PC-3 (cell line): ENCODE results near the gene ZNF319. TPM values are rescaled to one million over a fixed set of nuclear protein-coding genes. Genes with fewer than 3 reads are reported as not detected.

Experiments
- ATAC-seq: fragments of 200-7000 bp; cut with Tn5 transposase; 2 replicates; pipeline ENCODE4 v1.9.1; 2020; ENCODE audit warnings: mild to moderate bottlenecking, moderate library complexity
- BruUV-seq: library from RNA; stranded (reverse); fragments of 400-500 nt; replicated peaks from 2 replicates; lab custom pipeline; 2021; lab: Mats Ljungman, UMichigan
- CTCF ChIA-PET: fragments of 300-600 bp; sonication (Branson Sonifier 250); formaldehyde crosslinking; loops from one replicate; lab custom pipeline; 2022; ENCODE audit warnings: antibody characterized with exemption; lab: Charles Lee
- POLR2A ChIA-PET: fragments of 300-600 bp; sonication (Branson Sonifier 250); formaldehyde crosslinking; loops from one replicate; lab custom pipeline; 2022; ENCODE audit warnings: antibody characterized with exemption; ENCODE audit not compliant: unreplicated experiment; lab: Charles Lee
- DNase-seq: peaks from one replicate; pipeline ENCODE4 v3.0.0-alpha.2; 2015
- H2AFZ ChIP-seq: fragments of 300-600 bp; sonication (generic); 2 replicates; pipeline ENCODE4 v1.6.0; 2016; ENCODE audit warnings: antibody characterized with exemption, low read length
- H3F3A ChIP-seq: fragments of 300-600 bp; sonication (generic); one replicate; pipeline ENCODE4 v1.6.0; 2017; ENCODE audit warnings: antibody characterized with exemption, low read length, control low read depth, mild to moderate bottlenecking; ENCODE audit not compliant: unreplicated experiment
- H3K27ac ChIP-seq: fragments of 300-600 bp; sonication (generic); 2 replicates; pipeline ENCODE4 v1.5.1; 2016; ENCODE audit warnings: mild to moderate bottlenecking, low read length
- H3K27me3 ChIP-seq: fragments of 300-600 bp; sonication (generic); 2 replicates; pipeline ENCODE4 v1.6.1; 2016; ENCODE audit warnings: low read length, mixed read lengths
- H3K36me3 ChIP-seq: fragments of 300-600 bp; sonication (generic); 2 replicates; pipeline ENCODE4 v1.6.1; 2016; ENCODE audit warnings: low read depth, mixed run types, low read length, mixed read lengths
- H3K4me1 ChIP-seq: fragments of 300-600 bp; sonication (generic); 2 replicates; pipeline ENCODE4 v1.5.1; 2016; ENCODE audit warnings: low read length; ENCODE audit not compliant: insufficient read depth
- H3K4me2 ChIP-seq: fragments of 300-600 bp; sonication (generic); 2 replicates; pipeline ENCODE4 v1.6.0; 2016; ENCODE audit warnings: low read length
- H3K4me3 ChIP-seq: fragments of 300-600 bp; sonication (generic); 2 replicates; pipeline ENCODE4 v1.5.1; 2016; ENCODE audit warnings: mild to moderate bottlenecking, low read length, mixed read lengths
- H3K79me2 ChIP-seq: fragments of 300-600 bp; sonication (generic); 2 replicates; pipeline ENCODE4 v1.6.1; 2017; ENCODE audit warnings: low read length, mixed read lengths
- H3K9ac ChIP-seq: fragments of 300-600 bp; sonication (generic); 2 replicates; pipeline ENCODE4 v1.6.0; 2016; ENCODE audit warnings: mild to moderate bottlenecking, low read length
- H3K9me2 ChIP-seq: fragments of 300-600 bp; sonication (generic); replicated peaks from 2 replicates; pipeline ENCODE4 v1.6.1; 2016; ENCODE audit warnings: mixed run types, low read length, mixed read lengths
- H3K9me3 ChIP-seq: fragments of 300-600 bp; sonication (generic); 2 replicates; pipeline ENCODE4 v1.6.1; 2016; ENCODE audit warnings: low read length, mixed read lengths
- H4K20me1 ChIP-seq: fragments of 300-600 bp; sonication (generic); 2 replicates; pipeline ENCODE4 v1.6.1; 2016; ENCODE audit warnings: low read length, mixed read lengths
- EZH2 ChIP-seq: fragments of 300-600 bp; sonication (generic); IDR thresholded peaks from one replicate; pipeline ENCODE4 v1.6.1; 2017; ENCODE audit warnings: antibody characterized with exemption, mild to moderate bottlenecking, low read length; ENCODE audit not compliant: unreplicated experiment
- EZH2phosphoT487 ChIP-seq: fragments of 300-600 bp; sonication (generic); IDR thresholded peaks from 2 replicates; pipeline ENCODE4 v1.6.1; 2018; ENCODE audit warnings: mild to moderate bottlenecking, antibody characterized with exemption, low read length, borderline replicate concordance
- intact Hi-C: fragments of 100-400 bp; cut with micrococcal nuclease; formaldehyde crosslinking; loops from 2 replicates; pipeline ENCODE4 v1.9.0; 2023
- total RNA-seq: library from RNA; depleted of rRNA; stranded (reverse); fragments of >200 nt; gene quantifications from 2 replicates; pipeline ENCODE4 v1.2.3, GENCODE V29; 2014
- TF ChIP-seq, protein P1 (sequence below): fragments of 300-600 bp; sonication (generic); conservative IDR thresholded peaks from 2 replicates; pipeline ENCODE4 v1.5.1; 2017; ENCODE audit warnings: antibody characterized with exemption, low read depth, mild to moderate bottlenecking, low read length

Gene ZNF319
- total RNA-seq, 1 experiment from 2014 or later: 2.2 TPM

DNA sequence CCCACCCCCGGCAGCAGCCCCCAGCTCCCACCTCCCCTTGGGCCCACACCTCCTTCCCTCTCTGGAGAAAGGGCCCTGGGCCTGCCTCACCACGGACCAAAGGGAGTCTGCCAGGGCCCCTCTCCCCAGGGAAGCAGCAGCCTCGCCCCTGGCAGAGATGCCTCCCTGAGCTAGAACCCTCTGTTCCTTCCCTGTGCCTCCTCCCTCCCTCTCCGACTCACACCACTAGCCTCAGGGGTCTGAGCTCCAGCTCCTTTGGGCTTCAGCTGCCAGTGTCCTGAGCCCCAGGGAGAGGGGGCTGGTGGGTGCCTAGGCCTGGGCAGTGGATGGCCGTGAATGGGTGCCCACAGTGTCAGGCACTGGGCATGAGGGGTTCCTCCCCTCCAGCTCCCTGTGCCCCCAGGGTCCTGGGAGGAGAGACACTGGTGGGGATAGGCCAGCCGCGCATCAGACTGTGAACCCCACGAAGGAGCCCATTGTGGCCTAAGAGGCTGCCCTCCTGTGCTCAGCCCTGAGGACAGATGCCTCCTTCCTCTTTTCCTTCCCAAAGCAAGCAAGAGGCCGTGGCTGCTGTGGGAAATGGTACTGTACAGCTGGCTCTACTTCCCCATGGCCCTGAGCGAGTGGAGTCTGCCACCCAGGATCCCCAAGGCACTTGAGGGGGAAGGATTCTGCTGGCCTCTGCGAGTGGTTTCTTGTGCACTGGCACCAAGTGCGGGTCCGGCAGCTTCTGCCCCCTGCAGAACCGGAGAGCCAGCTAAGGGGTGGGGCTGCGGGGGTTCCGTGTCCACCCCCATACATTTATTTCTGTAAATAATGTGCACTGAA lies 45.8 kb upstream of the ZNF319 start:
- ChIA-PET POLR2A (no interaction called here), CTCF (no interaction called here)
- BruUV-seq: no TSS peak
- no peak overlapping the region for H3K9ac ChIP-seq
- H3K79me2 ChIP-seq: no peaks in the 10 kb centered on the region
- DNase-seq (no peak), ATAC-seq (no peak)
- H3K36me3 ChIP-seq: no peaks in the 10 kb centered on the region
- no peaks in the 10 kb centered on the region for H4K20me1 ChIP-seq
- no peak overlapping the region for H2AFZ ChIP-seq
- no peak for TF ChIP-seq EZH2phosphoT487
- no peak for TF ChIP-seq EZH2
- TF ChIP-seq, protein P1, sequence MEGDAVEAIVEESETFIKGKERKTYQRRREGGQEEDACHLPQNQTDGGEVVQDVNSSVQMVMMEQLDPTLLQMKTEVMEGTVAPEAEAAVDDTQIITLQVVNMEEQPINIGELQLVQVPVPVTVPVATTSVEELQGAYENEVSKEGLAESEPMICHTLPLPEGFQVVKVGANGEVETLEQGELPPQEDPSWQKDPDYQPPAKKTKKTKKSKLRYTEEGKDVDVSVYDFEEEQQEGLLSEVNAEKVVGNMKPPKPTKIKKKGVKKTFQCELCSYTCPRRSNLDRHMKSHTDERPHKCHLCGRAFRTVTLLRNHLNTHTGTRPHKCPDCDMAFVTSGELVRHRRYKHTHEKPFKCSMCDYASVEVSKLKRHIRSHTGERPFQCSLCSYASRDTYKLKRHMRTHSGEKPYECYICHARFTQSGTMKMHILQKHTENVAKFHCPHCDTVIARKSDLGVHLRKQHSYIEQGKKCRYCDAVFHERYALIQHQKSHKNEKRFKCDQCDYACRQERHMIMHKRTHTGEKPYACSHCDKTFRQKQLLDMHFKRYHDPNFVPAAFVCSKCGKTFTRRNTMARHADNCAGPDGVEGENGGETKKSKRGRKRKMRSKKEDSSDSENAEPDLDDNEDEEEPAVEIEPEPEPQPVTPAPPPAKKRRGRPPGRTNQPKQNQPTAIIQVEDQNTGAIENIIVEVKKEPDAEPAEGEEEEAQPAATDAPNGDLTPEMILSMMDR: no peak
- H3K27ac ChIP-seq: no peak overlapping the region
- H3K4me3 ChIP-seq: no peak overlapping the region
- no peaks in the 10 kb centered on the region for H3F3A ChIP-seq
- no peaks in the 10 kb centered on the region for H3K9me2 ChIP-seq
- intact Hi-C loops: no loop called here
- no peaks in the 10 kb centered on the region for H3K4me1 ChIP-seq
- H3K4me2 ChIP-seq: no peak overlapping the region
- H3K9me3 ChIP-seq: no peaks in the 10 kb centered on the region
- no peaks in the 10 kb centered on the region for H3K27me3 ChIP-seq

GRCh38 chr16:58045096-58045495 lies 44.6 kb upstream of the ZNF319 start:
- Histone ChIP-seq H4K20me1 (no peaks in the 10 kb centered on the region), H2AFZ (no peak overlapping the region), H3K4me3 (no peak overlapping the region), H3K27ac (no peak overlapping the region), H3K9ac (no peak overlapping the region), H3K79me2 (no peaks in the 10 kb centered on the region), H3K27me3 (no peaks in the 10 kb centered on the region), H3K4me2 (no peak overlapping the region), H3K9me3 (no peaks in the 10 kb centered on the region), H3K36me3 (no peaks in the 10 kb centered on the region), H3K4me1 (no peaks in the 10 kb centered on the region), H3K9me2 (no peaks in the 10 kb centered on the region), H3F3A (no peaks in the 10 kb centered on the region)
- ATAC-seq (no peak), DNase-seq (no peak)
- ChIA-PET CTCF (no interaction called here), POLR2A (no interaction called here)
- no TSS peak for BruUV-seq
- intact Hi-C loops: no loop called here
- no peak for TF ChIP-seq EZH2phosphoT487
- TF ChIP-seq, protein P1: no peak
- TF ChIP-seq EZH2: no peak

DNA sequence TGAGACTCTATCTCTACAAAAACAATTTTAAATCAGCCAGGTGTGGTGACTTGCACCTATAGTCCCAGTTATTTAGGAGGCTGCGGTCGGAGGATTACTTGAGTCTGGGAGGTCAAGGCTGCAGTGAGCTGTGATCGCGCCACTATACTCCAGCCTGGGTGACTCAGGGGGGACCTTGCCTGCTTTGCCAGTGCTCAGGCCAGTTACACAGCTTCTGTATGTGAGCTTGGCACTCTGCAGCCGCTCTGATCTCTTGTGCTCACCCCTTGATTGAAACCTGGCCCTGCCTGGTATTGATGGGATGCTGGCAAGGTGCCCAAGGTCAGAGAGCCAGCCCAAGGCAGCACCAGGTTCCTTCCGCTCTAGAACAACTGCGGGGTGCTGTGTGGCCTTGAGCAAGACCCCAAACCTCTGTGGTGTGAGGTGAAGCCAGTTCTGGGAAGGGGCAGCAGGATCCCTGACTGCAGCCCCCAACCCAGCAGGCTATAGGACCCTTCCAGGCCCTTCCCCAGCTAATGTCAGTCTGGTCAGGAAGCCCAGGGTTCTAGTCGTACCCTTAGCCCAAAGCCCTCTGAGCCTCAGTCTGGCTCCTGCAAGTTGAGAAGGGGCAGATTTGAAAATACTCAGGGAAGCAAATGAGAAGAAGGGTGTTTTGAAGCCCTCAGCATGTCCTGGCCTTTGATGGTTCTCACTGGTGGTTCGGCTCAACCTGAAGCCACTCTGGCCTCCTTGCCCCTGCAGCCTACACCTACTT lies 44.0 kb upstream of the ZNF319 start:
- no peaks in the 10 kb centered on the region for H4K20me1 ChIP-seq
- H3K4me2 ChIP-seq: no peak overlapping the region
- H3F3A ChIP-seq: no peaks in the 10 kb centered on the region
- ATAC-seq (no peak), DNase-seq (no peak)
- no peak overlapping the region for H2AFZ ChIP-seq
- BruUV-seq: no TSS peak
- H3K36me3 ChIP-seq: no peaks in the 10 kb centered on the region
- H3K4me1 ChIP-seq: no peaks in the 10 kb centered on the region
- H3K79me2 ChIP-seq: no peaks in the 10 kb centered on the region
- H3K9ac ChIP-seq: no peak overlapping the region
- H3K9me2 ChIP-seq: no peaks in the 10 kb centered on the region
- no peaks in the 10 kb centered on the region for H3K27me3 ChIP-seq
- intact Hi-C loops: no loop called here
- no peak overlapping the region for H3K4me3 ChIP-seq
- no peaks in the 10 kb centered on the region for H3K9me3 ChIP-seq
- no peak overlapping the region for H3K27ac ChIP-seq
- POLR2A ChIA-PET: no interaction called here
- CTCF ChIA-PET: no interaction called here
- TF ChIP-seq EZH2phosphoT487 (no peak), EZH2 (no peak)
- TF ChIP-seq, protein P1: no peak
